ENCODE measurements around the gene ASAP3. TPM values are rescaled to one million over a fixed set of nuclear protein-coding genes. Genes with fewer than 3 reads are reported as not detected.

The ASAP3 gene
- total and polyA plus RNA-seq, 2 of the 13 experiments (the other 11 are each of a cell fraction or from before 2014, with no cell fraction given) = 32.6 to 37.0 TPM

GRCh38 chr1:23424293-23425192, 59.4 kb downstream of the ASAP3 start, which contains the start of gene TCEA3 (continued):
- no peak for TF ChIP-seq ZNF260 (CRISPR knock-in tag; IDR thresholded peaks at IDR 0.05; ENCODE audit: borderline replicate concordance, low read depth)
- no peak for TF ChIP-seq NBN (conservative IDR thresholded peaks at IDR 0.05)
- TF ChIP-seq ZNF546 (CRISPR knock-in tag; conservative IDR thresholded peaks at IDR 0.05) = no peak
- no peak for TF ChIP-seq YEATS2 (CRISPR knock-in tag; IDR thresholded peaks at IDR 0.05; ENCODE audit: borderline replicate concordance)
- peak; percentile 34; the same call in 1 of the 2 replicates for TF ChIP-seq ZBTB14 (CRISPR knock-in tag; IDR thresholded peaks at IDR 0.05)
- TF ChIP-seq ZNF839 (CRISPR knock-in tag; IDR thresholded peaks at IDR 0.05; ENCODE audit: borderline replicate concordance) = no peak
- no peak for TF ChIP-seq KIAA2018 (CRISPR knock-in tag; IDR thresholded peaks at IDR 0.05; ENCODE audit: borderline replicate concordance)
- no peak for TF ChIP-seq CERS6 (CRISPR knock-in tag; IDR thresholded peaks at IDR 0.05)
- TF ChIP-seq NCOA1 (CRISPR knock-in tag; IDR thresholded peaks at IDR 0.05) = no peak
- no peak for TF ChIP-seq MAZ (IDR thresholded peaks at IDR 0.05; ENCODE audit: borderline replicate concordance, low read depth, low read length)
- no peak; the same call in 1 of the 2 replicates for TF ChIP-seq MAZ (CRISPR knock-in tag; IDR thresholded peaks at IDR 0.05; ENCODE audit: low read depth)
- 0 out of 2 replicates have a peak, but pooled peaks have one; percentile 42 for TF ChIP-seq ZNF280D (CRISPR knock-in tag; IDR thresholded peaks at IDR 0.05)
- no peak for TF ChIP-seq DMAP1 (CRISPR knock-in tag; IDR thresholded peaks at IDR 0.05)
- no peak for TF ChIP-seq ZNF224 (CRISPR knock-in tag; IDR thresholded peaks at IDR 0.05)

All from HepG2 (cell line).